Measurements from ENCODE around the gene TPCN2.
"Not testable (repeated sequence)": the region's sequence is repeated elsewhere in the genome, so short reads cannot be mapped to it uniquely, and the experiment has no call there.

TPCN2 gene

GRCh38 chr11:69074375-69075140, 25.8 kb downstream of the TPCN2 start:
- TF ChIP-seq, protein P1, sequence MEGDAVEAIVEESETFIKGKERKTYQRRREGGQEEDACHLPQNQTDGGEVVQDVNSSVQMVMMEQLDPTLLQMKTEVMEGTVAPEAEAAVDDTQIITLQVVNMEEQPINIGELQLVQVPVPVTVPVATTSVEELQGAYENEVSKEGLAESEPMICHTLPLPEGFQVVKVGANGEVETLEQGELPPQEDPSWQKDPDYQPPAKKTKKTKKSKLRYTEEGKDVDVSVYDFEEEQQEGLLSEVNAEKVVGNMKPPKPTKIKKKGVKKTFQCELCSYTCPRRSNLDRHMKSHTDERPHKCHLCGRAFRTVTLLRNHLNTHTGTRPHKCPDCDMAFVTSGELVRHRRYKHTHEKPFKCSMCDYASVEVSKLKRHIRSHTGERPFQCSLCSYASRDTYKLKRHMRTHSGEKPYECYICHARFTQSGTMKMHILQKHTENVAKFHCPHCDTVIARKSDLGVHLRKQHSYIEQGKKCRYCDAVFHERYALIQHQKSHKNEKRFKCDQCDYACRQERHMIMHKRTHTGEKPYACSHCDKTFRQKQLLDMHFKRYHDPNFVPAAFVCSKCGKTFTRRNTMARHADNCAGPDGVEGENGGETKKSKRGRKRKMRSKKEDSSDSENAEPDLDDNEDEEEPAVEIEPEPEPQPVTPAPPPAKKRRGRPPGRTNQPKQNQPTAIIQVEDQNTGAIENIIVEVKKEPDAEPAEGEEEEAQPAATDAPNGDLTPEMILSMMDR (IDR thresholded peaks at IDR 0.05; ENCODE audit: low read depth, low read length), result no peak
- DNase-seq (ENCODE audit: extremely low read depth, low read depth), result no peak

DNA sequence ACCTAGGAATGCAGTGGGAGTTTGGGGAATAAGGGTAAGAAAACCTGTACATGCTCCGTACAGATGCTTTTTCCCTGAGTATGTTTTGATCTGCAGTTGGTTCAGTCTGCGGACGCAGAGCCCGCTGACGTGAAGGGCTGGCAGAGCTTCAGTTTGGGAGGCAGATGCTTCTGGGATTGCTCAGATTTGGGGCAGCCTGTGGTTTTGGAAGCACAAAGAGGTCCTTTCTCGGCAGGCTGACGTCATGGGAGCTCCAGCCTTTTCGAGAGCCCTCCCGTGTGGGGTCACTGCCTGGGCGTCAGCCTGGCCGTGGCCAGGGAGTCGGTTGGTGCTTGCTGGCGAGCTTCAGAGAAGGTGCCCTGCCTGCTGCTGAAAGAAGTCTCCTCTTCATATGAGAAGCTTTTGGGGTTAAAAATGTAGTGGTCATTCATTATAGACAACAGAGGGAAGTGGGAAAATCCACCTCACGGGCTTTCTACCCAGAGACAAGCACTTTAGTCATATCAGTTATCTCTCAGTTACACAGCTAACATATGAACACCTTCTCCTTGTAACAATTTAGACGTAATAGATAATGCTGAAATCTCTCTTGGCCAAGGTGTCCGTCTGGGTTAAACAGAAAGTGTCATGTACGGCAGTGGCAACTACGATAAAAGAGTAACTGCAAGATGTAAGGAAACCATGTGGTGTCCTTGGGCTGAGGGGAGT, 26.8 kb downstream of the TPCN2 start:
- TF ChIP-seq, protein P1 (IDR thresholded peaks at IDR 0.05; ENCODE audit: low read depth, low read length), result no peak
- DNase-seq (ENCODE audit: extremely low read depth, low read depth), result peak; percentile 94

DNA sequence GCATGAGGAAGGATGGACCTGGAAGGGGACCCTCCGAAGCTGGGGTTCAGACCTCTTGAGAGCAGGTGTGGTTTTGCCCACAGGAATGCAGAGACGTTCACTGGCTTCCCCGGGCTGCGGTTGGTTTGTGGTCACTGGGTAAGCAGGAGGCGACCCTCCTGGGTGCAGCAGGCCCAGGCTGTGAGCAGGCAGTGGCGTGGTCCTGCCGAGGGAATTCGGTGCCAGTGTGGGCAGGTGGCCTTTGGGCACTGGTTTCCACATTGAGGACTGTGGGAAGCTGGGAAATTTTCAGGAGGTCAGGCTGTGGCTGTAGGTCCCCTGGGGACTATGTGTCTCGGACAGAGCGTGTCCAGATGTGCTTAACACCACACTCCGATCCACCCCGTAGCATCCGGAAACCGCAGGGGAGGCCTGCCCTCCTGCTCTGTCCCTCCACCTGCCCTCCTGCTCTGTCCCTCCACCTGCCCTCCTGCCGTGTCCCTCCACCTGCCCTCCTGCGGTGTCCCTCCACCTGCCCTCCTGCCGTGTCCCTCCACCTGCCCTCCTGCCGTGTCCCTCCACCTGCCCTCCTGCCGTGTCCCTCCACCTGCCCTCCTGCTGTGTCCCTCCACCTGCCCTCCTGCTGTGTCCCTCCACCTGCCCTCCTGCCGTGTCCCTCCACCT, 27.5 kb downstream of the TPCN2 start:
- TF ChIP-seq, protein P1 (IDR thresholded peaks at IDR 0.05; ENCODE audit: low read depth, low read length), result no peak
- DNase-seq (ENCODE audit: extremely low read depth, low read depth), result no peak

- not testable (repeated sequence) for DNase-seq (ENCODE audit: extremely low read depth, low read depth)
These were observed 28.2 kb downstream of the TPCN2 start for GRCh38 chr11:69076977-69077376.

DNA sequence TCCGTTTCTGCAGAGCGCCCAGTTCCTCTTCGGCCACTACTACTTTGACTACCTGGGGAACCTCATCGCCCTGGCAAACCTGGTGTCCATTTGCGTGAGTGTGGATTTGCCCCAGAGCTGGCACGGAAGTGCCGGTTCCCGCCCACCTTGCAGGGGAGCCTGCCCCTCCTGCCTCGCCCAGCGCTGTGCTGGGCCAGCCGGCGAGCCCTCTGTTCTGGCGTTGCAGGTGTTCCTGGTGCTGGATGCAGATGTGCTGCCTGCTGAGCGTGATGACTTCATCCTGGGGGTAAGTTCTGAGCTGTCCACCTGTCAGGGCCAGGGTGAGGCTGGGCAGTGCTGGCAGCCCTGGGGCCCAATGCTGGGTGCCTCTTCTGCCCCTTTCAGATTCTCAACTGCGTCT, 29.8 kb downstream of the TPCN2 start:
- TF ChIP-seq, protein P1 (IDR thresholded peaks at IDR 0.05; ENCODE audit: low read depth, low read length), result no peak
- no peak for DNase-seq (ENCODE audit: extremely low read depth, low read depth)

DNA sequence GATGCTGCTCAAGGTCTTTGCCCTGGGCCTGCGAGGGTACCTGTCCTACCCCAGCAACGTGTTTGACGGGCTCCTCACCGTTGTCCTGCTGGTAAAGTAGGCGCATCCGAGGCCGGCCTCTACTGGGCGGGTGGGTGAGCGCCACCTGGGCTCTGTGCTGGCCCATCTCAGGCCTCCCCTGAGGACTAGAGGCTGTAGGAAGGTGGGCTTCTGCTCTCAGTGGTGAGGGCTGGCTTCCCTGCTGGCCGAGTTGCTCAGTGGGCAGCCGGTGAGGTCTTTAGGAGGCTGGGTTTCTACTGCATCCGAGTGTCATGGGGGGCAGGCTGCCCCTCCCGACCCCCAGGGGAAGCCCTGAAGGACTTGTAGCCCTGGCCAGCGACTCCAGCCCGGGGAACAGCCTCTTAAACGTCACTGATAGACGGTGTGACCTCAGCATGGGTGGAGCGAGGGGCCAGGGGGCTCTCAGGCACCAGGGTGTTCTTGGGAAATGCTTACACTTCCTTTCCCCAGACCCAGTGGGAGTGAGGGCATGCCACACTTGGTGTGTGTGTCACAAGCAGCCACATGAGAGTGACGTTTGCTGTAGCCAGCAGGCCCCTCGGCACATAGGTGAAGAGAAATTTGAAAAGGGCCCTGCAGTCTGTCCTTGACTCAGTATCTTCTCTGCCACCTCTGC, 30.3 kb downstream of the TPCN2 start:
- TF ChIP-seq, protein P1 (IDR thresholded peaks at IDR 0.05; ENCODE audit: low read depth, low read length), result no peak

DNA sequence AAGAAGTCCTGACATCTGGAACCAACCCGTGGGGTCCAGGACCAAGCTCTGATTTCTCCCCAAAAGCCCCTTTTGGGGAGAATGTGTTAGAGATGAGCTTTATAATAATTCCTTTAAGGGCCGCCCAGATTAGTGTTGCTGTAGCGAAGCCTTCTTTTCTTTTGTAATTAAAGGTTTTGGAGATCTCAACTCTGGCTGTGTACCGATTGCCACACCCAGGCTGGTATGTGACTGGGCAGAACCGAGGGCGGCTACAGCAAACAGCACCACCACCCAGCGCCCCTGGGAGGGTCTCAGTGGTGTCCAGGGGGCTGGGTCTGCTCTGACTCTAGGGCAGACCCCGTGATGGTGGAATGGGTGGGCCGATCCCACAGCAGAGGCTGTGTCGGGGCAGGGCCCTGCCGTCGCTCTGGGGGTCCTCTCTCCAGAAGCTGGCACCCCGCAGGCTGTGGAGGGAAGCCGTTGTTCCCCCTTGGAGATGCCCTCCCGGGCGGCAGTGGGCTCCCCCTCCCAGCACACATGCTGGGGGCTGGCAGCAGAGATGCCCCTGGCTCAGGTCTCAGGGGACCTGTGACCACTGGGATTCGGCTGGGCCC, 31.0 kb downstream of the TPCN2 start:
- TF ChIP-seq, protein P1 (IDR thresholded peaks at IDR 0.05; ENCODE audit: low read depth, low read length), result no peak
- no peak for DNase-seq (ENCODE audit: extremely low read depth, low read depth)

More for the DNA sequence above, 30.3 kb downstream of the TPCN2 start:
- DNase-seq (ENCODE audit: extremely low read depth, low read depth), result no peak

Data from AG09319 (cell line).